TTC549 (cell line): ENCODE results near the gene TBXT.

Experiments used
- FAIRE-seq: peaks from 2 replicates; lab custom pipeline; 2012; peaks lifted over from hg19 to GRCh38; lab: Jason Lieb, UNC

TBXT gene

DNA sequence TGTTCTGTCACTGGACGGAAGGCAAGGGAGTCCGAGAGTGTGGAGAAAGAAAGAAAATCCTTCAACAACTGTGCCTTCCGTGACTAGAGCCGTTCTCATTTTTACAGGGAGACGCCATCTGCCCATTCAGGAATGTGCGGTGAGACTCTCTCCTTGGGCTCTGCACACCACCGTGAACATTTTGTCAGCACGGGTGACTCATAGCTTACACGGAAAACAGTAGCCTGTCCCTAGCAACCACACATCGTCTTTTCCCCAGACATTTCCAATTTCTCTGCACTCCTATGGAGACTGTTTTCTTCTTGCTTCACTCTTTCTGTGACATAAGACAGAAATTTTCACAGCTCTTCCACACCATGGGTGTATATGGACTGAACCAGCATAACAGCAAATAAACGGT, 55.1 kb downstream of the TBXT start:
- FAIRE-seq, result no peak

DNA sequence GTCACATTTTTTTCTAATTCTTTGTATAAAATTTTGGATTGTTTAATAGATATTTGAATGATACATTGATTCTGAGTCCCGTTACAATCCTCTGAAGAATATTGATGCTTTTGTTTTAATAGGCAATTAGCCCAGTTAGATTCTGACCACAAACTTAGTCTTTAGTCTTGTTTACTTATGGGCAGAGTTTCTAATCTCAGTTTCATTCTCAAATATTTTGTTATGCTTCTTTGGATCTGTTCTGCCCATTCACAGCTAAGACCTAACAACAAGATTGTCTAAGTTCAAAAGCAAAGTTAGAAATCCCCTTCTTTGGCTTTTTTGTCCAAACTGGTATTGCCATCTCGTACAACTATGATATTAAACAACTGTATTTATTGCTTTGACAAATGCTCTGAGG, 58.0 kb downstream of the TBXT start:
- no peak for FAIRE-seq
